UCSD-AML1 (cell line): ENCODE results near the gene MUCL1.

Source experiments
- DNase-seq: peaks from one replicate; lab custom pipeline; 2025; ENCODE audit not compliant: unreplicated experiment; lab: John Stamatoyannopoulos, UW

MUCL1 gene

GRCh38 chr12:54891717-54892478 is 37.6 kb downstream of the MUCL1 start:
- DNase-seq = no peak
